GM19324 (cell line): ENCODE data around the gene PYCR2.
A peak's percentile ranks its signal among the peaks of the same experiment; 100 is the strongest.
"Not testable (repeated sequence)": the region's sequence is repeated elsewhere in the genome, so short reads cannot be mapped to it uniquely, and the experiment has no call there.

Experiments
- ATAC-seq: cut with Tn5 transposase; IDR thresholded peaks from one replicate; pipeline ENCODE4 v1.9.1; 2021; ENCODE audit warnings: mild to moderate bottlenecking, moderate library complexity; ENCODE audit not compliant: unreplicated experiment, low FRiP score

PYCR2 gene

DNA sequence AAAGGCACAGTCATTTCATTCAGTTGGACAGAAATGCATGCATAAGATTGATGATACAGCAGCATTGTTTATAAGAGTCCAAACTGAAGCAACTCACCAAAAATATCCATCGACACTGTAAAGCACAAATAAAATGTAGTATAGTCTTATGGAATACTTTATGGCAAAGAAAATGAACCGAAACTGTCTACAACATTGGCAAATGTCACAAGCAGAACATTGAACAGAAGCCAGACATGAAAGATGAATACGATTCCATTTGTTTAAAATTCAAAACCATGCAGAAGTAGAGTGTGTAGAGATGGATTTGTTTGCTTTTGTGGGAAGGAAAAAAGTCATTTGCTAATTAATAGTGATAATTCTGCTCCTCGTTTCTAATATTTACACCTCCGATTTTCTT is 27.6 kb downstream of the PYCR2 start:
- ATAC-seq: no peak

DNA sequence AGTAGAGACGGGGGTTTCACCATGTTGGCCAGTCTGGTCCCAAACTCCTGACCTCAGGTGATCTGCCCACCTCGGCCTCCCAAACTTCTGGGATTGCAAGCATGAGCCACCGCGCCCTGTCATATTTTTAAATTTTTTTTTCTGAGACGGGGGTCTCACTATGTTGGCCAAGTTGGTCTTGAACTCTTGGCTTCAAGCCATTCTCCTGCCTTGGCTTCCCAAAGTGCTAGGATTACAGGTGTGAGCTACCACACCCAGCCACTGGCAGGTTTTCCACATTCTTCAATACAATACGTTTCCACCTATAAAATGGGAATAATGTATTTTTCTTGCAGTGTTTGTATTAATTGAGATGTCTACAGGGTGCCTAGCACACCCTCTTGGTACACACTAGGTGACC is 31.7 kb downstream of the PYCR2 start:
- no peak for ATAC-seq

DNA sequence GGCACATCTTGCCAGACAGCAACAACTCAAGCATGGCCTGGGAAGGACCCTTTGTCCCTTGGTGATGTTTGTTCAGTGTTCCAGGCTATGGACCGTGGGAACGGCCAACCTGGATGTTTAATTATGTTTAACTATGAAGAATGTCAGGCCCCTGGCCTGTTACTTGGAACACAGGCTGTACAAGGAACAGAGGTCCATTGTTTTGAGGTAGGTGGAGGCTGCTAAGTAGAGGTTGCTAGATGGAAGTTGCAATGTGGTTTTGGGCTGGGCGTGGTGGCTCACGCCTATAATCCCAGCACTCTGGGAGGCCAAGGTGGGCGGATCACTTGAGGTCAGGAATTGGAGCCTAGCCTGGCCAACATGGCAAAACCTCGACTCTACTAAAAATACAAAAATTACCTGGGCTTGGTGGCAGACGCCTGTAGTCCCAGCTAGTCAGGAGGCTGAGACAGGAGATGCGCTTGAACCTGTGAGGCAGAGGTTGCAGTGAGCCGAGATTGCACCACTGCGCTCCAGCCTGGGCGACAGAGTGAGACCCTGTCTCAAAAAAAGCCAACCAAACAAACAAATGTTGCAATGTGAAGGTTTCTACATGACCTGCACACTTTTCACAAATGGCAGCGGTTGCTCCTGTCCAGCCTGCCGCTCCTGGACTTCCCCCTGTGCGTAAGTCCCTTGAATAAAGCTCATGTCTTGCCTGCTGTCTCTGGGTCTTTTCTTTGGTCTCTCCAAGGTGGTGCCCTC is 32.6 kb downstream of the PYCR2 start:
- no peak for ATAC-seq

DNA sequence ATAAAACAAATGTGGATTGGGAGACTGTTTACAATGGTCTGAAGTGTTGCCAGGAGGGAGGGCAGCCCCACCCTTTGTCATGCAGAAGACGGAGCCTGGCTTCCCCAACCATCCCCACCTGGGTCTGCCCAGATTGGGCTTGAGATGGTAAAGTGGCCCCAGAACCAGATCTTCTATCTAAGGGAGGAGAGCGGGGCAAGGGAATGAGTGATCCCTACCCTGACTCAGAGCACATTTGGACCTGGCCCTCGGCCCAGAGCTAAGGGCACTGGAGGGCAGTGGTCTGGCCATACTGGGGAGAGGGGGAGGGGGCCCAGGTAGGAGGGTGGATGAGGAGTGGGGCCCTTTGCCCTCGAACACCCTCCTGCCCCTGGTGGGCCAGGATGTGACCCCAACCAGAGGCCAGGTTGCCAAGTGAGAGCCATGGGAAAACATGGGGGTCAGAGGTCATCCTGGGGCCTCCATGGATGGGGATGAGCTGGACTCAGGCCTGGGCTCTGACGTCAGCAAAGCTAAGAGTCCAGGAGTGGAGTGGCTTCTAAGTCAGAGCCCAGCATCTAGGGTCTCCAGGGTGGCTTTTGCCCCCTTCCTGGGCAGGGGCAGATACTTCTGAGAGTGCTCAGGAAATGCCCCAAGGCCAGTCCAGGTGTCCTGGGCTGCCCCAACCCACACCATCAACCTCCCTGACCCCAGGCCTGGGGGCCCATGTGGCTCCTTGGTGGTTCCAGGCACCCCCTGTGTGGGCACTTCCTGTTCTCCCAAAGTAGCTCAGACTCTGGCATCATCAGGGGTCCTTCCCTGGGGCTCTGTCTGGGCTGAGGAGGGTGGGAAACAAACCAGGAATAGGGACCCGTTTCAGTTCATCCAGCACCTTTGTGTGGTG is 33.5 kb downstream of the PYCR2 start:
- ATAC-seq: no peak

DNA sequence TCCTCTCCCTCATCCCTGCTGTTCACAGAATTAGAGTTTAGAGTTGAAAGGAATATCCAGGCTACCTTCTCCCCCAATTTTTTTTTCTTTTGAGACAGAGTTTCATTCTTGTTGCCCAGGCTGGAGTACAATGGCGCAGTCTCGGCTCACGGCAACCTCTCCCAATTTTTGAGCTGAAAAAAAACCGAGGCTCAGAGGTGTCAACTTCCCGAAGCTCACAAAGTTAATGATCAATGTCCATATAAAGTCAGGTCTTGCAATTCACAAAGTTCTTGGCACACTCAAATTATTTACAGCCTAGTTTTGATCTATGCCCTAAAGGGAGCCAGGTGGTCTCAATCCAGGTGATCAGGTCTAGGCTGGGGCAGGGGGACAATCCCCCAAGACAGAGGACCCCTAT is 34.3 kb downstream of the PYCR2 start:
- no peak for ATAC-seq

DNA sequence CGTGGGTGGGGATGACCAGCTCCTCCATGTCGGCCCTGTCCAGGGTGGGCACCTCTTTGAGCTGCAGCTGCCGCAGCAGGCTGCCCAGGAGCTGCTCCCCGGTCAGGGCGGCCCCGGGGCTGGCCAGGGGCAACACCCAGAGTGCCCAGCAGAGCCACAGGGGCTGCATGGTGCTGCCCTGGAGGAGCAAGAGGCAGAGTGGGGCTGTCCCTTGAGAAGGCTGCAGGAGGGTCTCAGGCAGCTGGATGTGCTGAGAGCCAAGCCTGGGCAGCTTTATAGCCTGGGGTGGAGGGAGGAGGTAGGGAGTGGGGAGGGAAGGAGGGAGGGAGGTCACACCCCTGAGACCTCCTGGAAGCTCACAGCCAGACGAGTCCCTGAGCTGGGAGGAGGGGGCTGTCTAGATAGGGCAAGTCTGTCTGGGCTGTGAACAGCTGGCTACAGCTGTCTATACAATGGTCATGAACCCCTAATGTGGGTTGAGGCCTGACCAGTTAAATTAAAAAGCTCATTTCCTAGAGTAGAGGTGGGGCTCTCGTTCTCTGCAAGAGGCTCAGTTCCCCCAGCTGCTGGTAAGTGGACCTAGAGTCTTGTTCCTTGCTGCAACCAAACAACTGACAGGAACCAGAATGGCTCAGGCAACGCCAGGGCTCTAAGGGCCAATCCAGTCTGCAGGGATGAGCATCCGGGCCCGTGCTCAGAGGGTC is 35.0 kb downstream of the PYCR2 start, which contains the start of gene LEFTY1:
Gene LEFTY1 (minus strand): TSS at position 249 of the 704 bp plus-strand sequence. CDS start 80 bp downstream, at position 169.
- ATAC-seq: no peak

DNA sequence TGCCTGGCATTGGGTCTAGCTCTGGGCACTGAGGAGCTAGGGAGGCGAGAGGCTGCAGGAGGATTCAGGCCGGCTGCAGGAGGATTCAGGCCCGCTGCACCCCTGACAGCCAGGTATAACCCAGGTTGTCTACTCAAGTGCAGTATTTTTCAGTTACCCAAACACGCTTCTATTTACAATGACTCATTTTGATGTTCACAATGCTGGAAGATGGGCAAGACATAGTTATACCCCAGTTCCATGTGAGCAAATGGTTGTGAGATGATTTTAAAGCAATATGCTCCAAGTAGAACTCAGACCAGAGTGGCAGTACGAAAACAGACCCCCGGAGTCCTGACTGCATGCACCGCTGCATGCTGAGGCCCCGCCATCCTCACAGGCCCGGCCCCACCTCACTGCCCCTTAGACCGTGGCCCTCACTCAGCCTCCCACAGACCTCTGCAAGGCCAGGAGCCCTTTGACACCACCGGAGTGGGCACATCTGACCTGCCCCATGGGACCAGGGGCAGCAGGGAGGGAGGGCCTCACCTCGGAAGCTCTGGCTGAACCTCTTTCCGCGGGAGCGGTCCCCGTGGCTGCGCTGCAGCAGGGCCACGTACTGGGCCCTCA is 35.7 kb downstream of the PYCR2 start:
- no peak for ATAC-seq

DNA sequence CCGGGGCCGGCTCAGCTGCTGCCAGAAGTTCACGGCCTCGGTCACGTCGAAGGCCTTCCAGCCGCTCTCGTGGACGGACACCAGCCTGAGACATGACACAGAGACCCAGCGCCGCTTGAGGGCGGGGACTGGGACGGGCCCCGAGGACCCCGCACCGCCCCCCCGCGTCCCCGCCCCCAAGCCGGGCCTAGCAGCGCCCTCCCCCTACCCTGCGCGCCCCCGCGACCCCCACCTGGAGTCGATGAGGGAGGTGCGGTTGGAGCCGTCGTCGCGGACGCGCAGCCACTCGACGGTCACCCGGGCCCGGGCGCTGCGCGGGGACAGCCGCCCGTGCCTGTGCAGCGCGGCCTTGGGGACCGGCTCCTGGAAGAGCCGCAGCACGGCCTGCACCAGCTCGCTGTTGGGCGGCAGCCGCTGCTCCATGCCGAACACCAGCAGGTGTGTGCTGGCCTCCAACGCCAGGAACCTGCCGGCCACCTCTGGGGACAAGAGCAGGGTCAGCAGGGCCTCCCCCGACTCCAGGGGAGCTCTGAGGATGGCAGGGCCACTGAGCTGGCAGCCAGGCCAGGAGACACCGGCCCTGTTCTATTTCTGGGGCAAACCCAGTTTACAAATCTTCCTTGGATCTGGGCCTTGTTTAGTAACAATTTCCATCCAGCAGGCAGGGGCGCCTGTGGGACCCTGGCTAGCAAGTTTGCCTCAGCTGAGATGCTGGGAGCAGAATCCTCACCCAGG is 36.3 kb downstream of the PYCR2 start:
- not testable (repeated sequence) for ATAC-seq

DNA sequence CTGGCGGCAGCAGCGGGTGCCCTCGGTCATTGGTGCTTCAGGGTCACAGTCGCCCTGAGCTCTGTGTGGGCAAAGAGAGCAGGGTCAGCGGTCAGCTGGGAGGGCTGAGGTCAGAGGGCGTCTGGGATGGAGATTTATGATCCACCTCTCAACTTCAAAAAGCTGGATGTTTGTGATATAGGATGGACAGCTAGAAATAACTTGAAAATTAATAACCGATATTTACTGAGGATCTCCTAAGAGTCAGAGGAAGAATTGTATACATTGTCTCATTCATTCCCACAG is 37.1 kb downstream of the PYCR2 start:
- ATAC-seq: no peak

DNA sequence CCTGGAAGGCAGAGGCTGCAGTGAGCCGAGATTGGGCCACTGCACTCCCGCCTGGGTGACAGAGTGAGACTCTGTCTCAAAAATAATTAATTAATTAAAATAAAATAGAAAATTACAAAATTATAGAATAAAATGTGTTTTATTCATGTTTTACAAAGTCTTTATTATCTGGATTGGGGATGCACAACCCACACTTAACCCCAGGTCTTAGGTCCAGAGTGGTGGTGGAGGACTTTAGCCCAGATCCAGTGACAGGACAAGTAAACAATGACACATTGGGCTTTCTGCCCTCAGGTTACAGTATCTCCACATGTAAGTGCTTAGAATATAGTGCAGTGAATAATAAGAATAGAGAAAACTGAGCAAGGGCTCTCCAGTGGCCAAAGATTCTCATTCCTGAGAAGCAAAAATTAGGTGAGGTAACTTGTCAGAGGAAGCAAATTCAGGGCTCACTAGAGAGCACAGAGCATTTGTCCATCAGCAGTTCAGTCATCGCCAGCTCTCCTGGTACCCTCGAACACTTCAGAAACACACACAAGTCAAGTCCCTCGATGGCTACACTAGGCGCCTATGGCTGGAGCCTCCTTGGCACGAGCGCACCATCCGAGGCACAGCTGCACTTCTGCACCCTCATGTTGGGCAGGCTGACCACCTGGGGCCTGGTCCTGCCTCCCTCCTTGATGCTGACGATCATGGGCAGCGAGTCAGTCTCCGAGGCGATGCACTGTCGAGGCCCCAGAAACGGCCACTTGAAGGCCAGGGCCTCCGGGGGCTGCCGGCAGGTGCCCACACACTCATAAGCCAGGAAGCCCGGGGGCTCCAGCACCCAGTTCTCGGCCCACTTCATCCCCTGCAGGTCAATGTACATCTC is 37.7 kb downstream of the PYCR2 start:
- no peak for ATAC-seq

DNA sequence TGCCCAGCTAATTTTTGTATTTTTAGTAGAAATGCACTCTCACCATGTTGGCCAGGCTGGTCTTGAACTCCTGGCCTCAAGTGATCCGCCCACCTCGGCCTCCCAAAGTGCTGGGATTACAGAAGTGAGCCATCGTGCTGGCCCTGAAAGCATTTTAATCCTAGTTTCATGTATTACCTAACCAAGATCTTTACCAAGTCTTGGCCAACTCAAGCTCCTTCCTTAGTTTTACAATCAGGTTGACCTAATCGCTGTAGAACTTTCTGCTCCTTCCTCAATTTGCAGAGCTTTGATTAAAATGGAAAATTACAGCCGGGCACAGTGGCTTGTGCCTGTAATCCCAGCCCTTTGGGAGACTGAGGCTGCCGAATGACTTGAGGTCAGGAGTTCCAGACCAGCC is 38.7 kb downstream of the PYCR2 start:
- ATAC-seq: no peak

DNA sequence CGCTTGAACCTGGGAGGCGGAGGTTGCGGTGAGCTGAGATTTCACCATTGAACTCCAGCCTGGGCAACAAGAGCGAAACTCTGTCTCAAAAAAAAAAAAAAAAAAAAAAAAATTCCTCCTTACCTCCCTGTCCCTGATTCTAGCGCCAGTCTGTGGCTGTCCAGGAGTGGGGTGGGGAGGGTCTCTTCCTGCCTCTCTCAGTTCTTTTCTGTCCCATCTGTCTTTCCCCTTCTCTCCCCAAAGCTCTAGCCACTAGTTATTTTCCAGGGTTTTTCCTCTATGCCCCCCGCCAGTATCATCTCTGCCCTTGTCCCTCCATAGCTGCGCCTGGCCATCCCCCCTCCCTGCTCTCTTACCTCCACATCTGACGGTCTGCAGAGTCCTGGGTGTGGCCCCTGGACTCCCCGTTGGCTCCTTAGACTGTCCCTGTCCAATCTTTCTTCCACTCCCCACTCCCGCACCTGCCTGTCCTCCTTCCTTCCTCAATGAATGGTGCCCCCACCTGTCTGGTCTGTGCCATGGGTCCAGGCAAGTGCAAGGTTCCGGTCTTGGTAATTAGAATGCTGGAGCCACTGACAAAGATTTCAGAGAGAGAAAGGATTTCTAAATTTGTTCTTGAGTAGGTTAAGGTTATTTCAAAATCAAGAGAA is 40.3 kb downstream of the PYCR2 start:
- no peak for ATAC-seq

DNA sequence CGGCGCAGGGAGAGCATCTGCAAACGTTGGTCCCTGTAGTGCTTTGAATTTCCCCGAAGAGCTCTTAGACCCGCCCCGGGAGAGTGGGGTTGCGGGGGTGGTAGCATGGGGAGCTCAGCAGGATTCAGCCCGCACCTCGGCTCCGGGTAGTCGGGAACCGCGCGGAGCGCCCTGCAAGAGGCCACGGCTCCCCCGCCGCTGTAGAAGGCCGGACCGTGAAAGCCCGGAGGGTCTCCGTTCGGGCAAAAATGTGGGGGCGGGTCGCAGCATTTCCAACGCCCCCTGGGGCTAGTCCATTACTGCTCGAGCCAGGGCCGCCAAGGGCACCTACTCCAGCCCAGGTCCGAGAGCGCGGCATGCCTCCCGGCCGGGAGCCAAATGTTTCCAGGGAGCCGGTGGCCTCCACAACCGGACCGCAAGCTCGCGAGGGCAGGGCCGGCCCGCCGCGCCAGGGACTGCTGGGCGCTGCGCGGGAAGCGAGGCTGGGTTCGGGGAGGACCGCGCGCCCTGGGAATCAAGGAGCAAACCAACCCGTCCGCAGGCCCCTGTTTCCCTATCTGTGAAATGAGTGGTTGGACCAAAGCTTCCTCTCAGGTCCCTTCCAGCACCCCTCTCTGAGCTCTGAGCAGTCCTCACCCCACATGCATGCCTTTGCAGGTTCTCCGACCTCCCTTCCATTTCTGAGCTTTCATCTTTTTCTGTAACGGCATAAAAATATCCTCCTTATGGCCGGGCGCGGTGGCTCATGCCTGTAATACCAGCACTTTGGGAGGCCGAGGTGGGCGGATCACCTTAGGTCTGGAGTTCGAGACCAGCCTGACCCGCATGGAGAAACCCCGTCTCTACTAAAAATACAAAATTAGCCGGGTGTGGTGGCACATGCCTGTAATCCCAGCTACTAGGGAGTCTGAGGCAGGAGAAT is 41.1 kb downstream of the PYCR2 start:
- peak; percentile 24 for ATAC-seq

DNA sequence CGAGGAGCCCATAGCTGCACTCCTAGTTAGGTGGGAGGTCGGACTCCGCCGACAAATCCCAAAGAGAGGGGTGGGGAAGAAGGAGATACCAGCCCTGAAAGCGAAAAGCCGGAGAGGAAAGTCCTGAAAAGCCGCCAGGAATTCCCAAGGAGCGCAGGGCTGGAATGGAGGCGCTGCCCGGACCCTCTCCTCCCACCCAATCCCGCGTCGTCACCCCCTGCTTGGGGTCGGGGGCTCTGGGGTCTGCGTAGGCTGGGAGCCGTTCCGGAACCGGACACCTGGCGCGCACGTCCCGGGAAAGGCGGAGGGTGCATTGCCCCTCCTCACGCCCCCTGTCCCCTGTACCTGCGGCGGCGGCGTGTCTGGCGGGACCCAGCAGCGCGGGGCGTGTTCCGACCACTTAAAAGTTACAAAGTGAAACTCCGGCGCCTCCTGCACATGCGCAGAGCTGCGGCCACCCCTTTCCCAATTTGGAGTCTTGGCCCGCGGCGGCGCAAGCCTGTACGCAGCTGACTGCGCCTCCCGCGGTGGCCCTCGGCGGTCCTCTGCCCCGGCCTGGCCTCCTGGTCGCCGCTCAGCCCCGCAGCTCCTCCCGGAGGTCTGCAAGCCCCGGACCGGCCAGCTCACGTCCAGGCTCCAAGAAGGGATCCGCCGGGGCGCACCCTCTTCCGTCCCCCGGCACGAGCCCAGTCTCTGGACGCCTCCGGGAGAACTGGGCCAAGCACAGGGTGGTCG is 41.9 kb downstream of the PYCR2 start, which contains the start of gene TMEM63A:
Gene TMEM63A (minus strand): TSS at position 422 of the 735 bp plus-strand sequence. CDS start 4,800 bp downstream, outside the sequence.
- peak; percentile 78 for ATAC-seq

DNA sequence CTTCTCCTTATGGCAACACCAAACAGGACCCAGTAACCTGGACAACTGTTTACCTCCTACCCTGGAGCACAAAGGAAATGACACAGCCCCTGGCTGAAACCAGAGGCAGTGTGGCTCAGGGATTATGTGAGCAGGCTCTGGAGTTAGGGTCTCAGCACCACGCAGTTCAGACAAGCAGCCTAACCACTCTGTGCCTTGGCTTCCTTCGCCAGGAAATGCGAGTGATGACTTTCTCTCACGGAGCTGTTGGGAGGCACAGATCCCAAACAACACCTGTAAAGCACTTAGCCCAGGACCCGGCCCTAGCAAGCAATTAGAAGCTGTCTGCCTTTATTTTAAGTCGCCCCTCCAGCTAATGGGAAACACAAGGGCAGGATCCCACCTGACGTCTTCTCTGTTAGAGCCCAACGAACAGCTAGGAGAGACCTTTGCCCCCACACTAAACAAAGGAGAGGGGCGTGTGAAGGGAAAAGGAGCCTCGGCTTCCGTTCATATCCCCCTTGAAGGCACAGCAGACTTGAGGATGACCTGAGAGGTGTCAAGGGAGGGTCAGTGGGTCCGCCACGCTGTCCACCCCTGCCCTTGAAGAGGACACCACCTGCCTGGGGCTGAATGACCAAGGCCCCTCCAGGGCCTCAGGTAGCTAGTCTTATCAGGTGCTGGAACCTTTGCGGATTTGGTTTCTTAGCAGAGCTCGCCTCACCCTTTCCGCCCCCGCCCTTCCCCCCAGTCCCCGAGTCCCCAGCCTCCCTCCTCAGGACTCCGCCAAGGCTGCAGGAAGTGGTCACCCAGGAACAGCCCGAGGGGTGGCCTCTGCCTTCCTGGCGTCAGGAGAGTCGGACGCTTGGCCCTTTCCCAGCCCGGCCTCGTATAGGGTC is 42.7 kb downstream of the PYCR2 start:
- no peak for ATAC-seq

DNA sequence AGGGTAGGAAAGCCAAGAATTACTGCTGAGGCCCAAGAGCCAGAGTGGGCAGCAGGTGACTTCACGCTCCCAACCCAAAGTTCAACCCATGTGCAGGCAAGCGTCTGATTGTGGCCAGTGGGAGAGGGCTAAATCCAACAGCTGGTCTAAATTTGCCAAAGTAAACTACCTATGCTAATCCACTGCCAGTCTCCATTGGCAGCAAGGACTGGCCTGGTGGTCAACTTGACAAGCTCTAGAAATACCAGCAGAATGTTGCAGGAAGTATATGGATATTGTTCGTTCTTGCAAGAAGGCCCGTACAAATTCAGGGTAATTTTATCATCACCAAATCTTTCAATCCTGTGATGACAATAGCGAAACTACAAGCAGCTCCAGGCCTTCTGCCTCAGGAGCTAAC is 43.4 kb downstream of the PYCR2 start:
- ATAC-seq: no peak
